ENCODE data around the gene TSKU. TPM values are rescaled to one million over a fixed set of nuclear protein-coding genes. Genes with fewer than 3 reads are reported as not detected.
A peak's percentile ranks its signal among the peaks of the same experiment; 100 is the strongest.

Gene TSKU
- total RNA-seq, 2 donors from 2014 or later: 32.7 to 51.7 TPM

DNA sequence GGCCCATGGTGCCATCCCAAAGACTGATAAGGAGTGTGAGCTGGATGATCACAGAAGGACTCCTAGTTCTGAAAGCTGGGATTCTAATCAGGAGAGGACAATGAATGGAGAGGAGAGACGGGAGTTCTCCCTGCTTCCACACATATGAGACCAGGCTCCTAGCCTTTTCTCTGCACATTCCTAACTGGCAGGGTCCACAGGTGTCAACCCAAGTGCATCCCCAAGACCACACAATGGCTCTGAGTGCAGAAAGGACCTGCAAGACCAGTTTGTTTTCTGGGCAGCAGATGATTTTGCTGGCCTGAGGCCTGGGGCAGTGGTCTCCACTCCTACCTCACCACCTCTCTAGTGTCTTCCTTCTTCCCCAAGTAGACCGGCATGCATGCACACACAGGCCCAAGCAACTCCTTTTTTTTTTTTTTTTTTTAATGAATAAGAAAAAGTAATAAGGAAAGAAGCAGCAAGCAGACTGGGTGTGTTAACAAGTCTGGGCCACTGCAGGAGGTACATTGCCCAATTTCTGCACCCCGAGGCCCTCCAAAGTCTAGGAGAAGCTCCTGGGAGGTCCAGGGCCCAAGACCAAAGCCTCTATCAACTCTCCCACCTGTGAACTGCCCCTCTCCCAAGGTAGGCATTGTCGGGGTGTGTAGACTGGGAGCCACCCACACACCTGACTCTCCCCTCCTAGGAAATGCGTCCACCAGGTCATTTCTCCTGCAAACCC lies 1.2 kb upstream of the TSKU start:
- no peaks in the 10 kb centered on the region for H3K27me3 ChIP-seq
- DNase-seq (no peak), ATAC-seq (no peak)
- H3K36me3 ChIP-seq (replicated peaks in 1 of 2; ENCODE audit: insufficient read depth in 1 of 2, low read depth in 2 of 2): no peaks in the 10 kb centered on the region
- WGBS, 2 donors: 79% methylated on average over 5 of the region's 5 CpGs
- H3K4me3 ChIP-seq: no peak overlapping the region
- intact Hi-C loops (cut with DNase I): no loop called here
- peaks cover 42% of the 10 kb centered on the region for H3K4me1 ChIP-seq
- no peak for TF ChIP-seq POLR2A (IDR thresholded peaks at IDR 0.05)
- TF ChIP-seq, protein P1, sequence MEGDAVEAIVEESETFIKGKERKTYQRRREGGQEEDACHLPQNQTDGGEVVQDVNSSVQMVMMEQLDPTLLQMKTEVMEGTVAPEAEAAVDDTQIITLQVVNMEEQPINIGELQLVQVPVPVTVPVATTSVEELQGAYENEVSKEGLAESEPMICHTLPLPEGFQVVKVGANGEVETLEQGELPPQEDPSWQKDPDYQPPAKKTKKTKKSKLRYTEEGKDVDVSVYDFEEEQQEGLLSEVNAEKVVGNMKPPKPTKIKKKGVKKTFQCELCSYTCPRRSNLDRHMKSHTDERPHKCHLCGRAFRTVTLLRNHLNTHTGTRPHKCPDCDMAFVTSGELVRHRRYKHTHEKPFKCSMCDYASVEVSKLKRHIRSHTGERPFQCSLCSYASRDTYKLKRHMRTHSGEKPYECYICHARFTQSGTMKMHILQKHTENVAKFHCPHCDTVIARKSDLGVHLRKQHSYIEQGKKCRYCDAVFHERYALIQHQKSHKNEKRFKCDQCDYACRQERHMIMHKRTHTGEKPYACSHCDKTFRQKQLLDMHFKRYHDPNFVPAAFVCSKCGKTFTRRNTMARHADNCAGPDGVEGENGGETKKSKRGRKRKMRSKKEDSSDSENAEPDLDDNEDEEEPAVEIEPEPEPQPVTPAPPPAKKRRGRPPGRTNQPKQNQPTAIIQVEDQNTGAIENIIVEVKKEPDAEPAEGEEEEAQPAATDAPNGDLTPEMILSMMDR (IDR thresholded peaks at IDR 0.05): no peak
- H3K9me3 ChIP-seq: peaks cover 0 to 10% (median 0%) of the 10 kb centered on the region in 3 donors
- peak overlapping the region; percentile 74 to 78 (median 78) for H3K27ac ChIP-seq

DNA sequence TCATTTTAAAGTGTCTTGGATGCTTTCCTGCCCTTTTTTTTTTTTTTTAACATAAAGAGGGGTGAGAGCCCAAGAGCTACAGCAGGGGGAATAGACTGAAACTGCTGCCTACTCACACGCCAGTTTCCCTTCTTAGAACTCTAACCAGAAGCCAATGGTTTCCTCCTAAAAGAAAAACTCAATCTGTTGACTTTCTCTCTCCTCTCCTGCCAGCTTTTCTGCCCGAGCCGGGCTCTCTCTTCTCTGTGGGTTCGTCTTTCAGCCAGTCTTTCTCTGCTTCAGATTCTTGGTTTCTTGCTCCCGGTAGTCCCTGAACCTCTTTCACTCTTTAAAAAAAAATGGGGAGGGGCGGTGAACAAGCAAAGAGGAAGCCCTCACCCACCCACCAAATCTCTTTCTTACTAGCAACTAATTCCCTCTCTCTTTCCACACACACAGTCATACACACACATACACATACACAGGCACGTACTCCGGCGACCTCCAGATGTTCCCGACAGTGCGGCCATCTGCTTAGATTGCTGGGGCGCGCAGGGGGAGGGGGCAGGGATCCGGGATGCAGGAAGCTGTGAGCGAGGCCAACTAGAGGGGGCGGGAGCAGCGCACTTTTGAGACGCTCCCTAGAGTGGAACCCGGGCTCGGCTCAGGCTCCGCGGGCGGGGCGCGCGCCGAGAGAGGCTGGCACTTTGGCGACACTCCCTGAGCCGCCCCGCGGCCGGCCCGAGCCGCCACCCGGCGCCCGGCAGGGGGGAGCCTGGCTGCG lies 444 bp upstream of the TSKU start:
- DNase-seq (peak; percentile 75 to 86 (median 83)), ATAC-seq (peak; percentile 83)
- peaks cover 0 to 4% (median 0%) of the 10 kb centered on the region in 3 donors for H3K9me3 ChIP-seq
- 2 to 4% methylated on average over 11 to 38 of the region's 38 CpGs for WGBS, 2 donors
- H3K27ac ChIP-seq: peak overlapping the region; percentile 74 to 78 (median 78)
- intact Hi-C loops (cut with DNase I): no loop called here
- no peaks in the 10 kb centered on the region for H3K27me3 ChIP-seq
- peak overlapping the region in 1 of 2 donors; percentile 84 for H3K4me3 ChIP-seq
- H3K36me3 ChIP-seq (replicated peaks in 1 of 2; ENCODE audit: insufficient read depth in 1 of 2, low read depth in 2 of 2): no peaks in the 10 kb centered on the region
- peaks cover 46% of the 10 kb centered on the region for H3K4me1 ChIP-seq
- TF ChIP-seq, protein P1 (IDR thresholded peaks at IDR 0.05): peak in 1 of 7 experiments; percentile 13
- TF ChIP-seq POLR2A (IDR thresholded peaks at IDR 0.05): peak in 2 of 3 donors; percentile 34 to 42

- Histone ChIP-seq H3K36me3 (replicated peaks in 1 of 2; ENCODE audit: insufficient read depth in 1 of 2, low read depth in 2 of 2) (no peaks in the 10 kb centered on the region), H3K9me3 (no peaks in the 10 kb centered on the region), H3K27me3 (no peaks in the 10 kb centered on the region), H3K4me3 (peak overlapping the region; percentile 65 to 84), H3K4me1 (peaks cover 61% of the 10 kb centered on the region), H3K27ac (peak overlapping the region; percentile 74 to 78 (median 78))
- 4 to 17% methylated on average over 1 to 64 of the region's 65 CpGs for WGBS, 2 donors
- intact Hi-C loops (cut with DNase I): no loop called here
- peak; percentile 28 for ATAC-seq
- peak; percentile 35 to 69 (median 61) for DNase-seq
- TF ChIP-seq, protein P1 (IDR thresholded peaks at IDR 0.05): peak in 1 of 7 experiments; percentile 5
- peak in 2 of 3 donors; percentile 43 to 57 for TF ChIP-seq POLR2A (IDR thresholded peaks at IDR 0.05)
Observed at GRCh38 chr11:76783896-76784813, 999 bp downstream of the TSKU start.

GRCh38 chr11:76785513-76785912 lies 2.4 kb downstream of the TSKU start:
- H3K4me1 ChIP-seq: peaks cover 67% of the 10 kb centered on the region
- 77 to 91% methylated on average over 6 of the region's 6 CpGs for WGBS, 2 donors
- intact Hi-C loops (cut with DNase I): no loop called here
- no peak for TF ChIP-seq POLR2A (IDR thresholded peaks at IDR 0.05)
- TF ChIP-seq, protein P1 (IDR thresholded peaks at IDR 0.05): no peak
- no peaks in the 10 kb centered on the region for H3K36me3 ChIP-seq (replicated peaks in 1 of 2; ENCODE audit: insufficient read depth in 1 of 2, low read depth in 2 of 2)
- no peak overlapping the region for H3K27ac ChIP-seq
- H3K4me3 ChIP-seq: no peak overlapping the region
- no peaks in the 10 kb centered on the region for H3K27me3 ChIP-seq
- DNase-seq (no peak), ATAC-seq (no peak)
- no peaks in the 10 kb centered on the region for H3K9me3 ChIP-seq
